WTC11 (cell line): ENCODE data around the gene BORCS6. TPM values are rescaled to one million over a fixed set of nuclear protein-coding genes. Genes with fewer than 3 reads are reported as not detected.
A peak's percentile ranks its signal among the peaks of the same experiment; 100 is the strongest.

ENCODE experiments used
- ATAC-seq: fragments of 200-7000 bp; cut with Tn5 transposase; 2 replicates; pipeline ENCODE4 v1.10.0; 2021; ENCODE audit warnings: mild to moderate bottlenecking, moderate library complexity
- CTCF ChIA-PET: fragments of 300-600 bp; sonication (Branson Sonifier 250); formaldehyde crosslinking; loops from one replicate; lab custom pipeline; 2021; ENCODE audit warnings: antibody characterized with exemption; lab: Charles Lee
- POLR2A ChIA-PET: fragments of 350-600 bp; sonication (Branson Sonifier 250); formaldehyde crosslinking; loops from one replicate; lab custom pipeline; 2021; ENCODE audit warnings: antibody characterized with exemption; lab: Charles Lee
- DNase-seq: peaks from one replicate; pipeline ENCODE4 v3.0.0; 2021; ENCODE audit warnings: low spot score
- H3K27ac Mint-ChIP-seq: 2 replicates; pipeline ENCODE4 v1.8.0; 2021; ENCODE audit warnings: mixed read lengths
- H3K27me3 Mint-ChIP-seq: 2 replicates; pipeline ENCODE4 v1.8.0; 2021; ENCODE audit warnings: low read depth, mild to moderate bottlenecking, moderate library complexity, mixed read lengths
- H3K36me3 Mint-ChIP-seq: 2 replicates; pipeline ENCODE4 v1.8.0; 2021; ENCODE audit warnings: mixed read lengths
- H3K4me1 Mint-ChIP-seq: 2 replicates; pipeline ENCODE4 v1.8.0; 2022; ENCODE audit warnings: mixed read lengths
- H3K4me3 Mint-ChIP-seq: 2 replicates; pipeline ENCODE4 v1.8.0; 2021; ENCODE audit warnings: mild to moderate bottlenecking, moderate library complexity, mixed read lengths
- H3K9me3 Mint-ChIP-seq: 2 replicates; pipeline ENCODE4 v1.8.0; 2021; ENCODE audit warnings: mixed read lengths
- ELF4 ChIP-seq: sonication (generic); formaldehyde crosslinking; IDR thresholded peaks from 2 replicates; pipeline ENCODE4 v1.8.1; 2022; ENCODE audit warnings: low read depth, mild to moderate bottlenecking, moderate library complexity, missing genetic modification reagents
- ERG ChIP-seq: fragments of 250-450 bp; sonication (Bioruptor Pico); IDR thresholded peaks from 2 replicates; pipeline ENCODE4 v1.8.0; 2021; ENCODE audit warnings: mild to moderate bottlenecking
- ESRRA ChIP-seq: sonication (generic); formaldehyde crosslinking; IDR thresholded peaks from 2 replicates; pipeline ENCODE4 v1.8.1; 2022; ENCODE audit warnings: mild to moderate bottlenecking, missing genetic modification reagents, borderline replicate concordance
- JUN ChIP-seq: sonication (generic); formaldehyde crosslinking; IDR thresholded peaks from 2 replicates; pipeline ENCODE4 v1.8.0; 2023; ENCODE audit warnings: mild to moderate bottlenecking, missing genetic modification reagents
- KAT7 ChIP-seq: sonication (generic); formaldehyde crosslinking; IDR thresholded peaks from 2 replicates; pipeline ENCODE4 v1.8.1; 2023; ENCODE audit warnings: missing genetic modification reagents, mild to moderate bottlenecking, borderline replicate concordance
- NFE2L1 ChIP-seq: sonication (generic); formaldehyde crosslinking; IDR thresholded peaks from 2 replicates; pipeline ENCODE4 v1.8.1; 2023; ENCODE audit warnings: missing genetic modification reagents
- OVOL2 ChIP-seq: fragments of 250-450 bp; sonication (Bioruptor Pico); IDR thresholded peaks from 2 replicates; pipeline ENCODE4 v1.9.0; 2021; ENCODE audit warnings: mild to moderate bottlenecking, borderline replicate concordance
- RELA ChIP-seq: sonication (generic); formaldehyde crosslinking; IDR thresholded peaks from 2 replicates; pipeline ENCODE4 v1.8.1; 2022; ENCODE audit warnings: missing genetic modification reagents, mild to moderate bottlenecking, borderline replicate concordance
- TP53 ChIP-seq: sonication (generic); formaldehyde crosslinking; IDR thresholded peaks from 2 replicates; pipeline ENCODE4 v1.8.1; 2023; ENCODE audit warnings: mild to moderate bottlenecking, missing genetic modification reagents
- USF1 ChIP-seq: sonication (generic); formaldehyde crosslinking; IDR thresholded peaks from 2 replicates; pipeline ENCODE4 v1.8.0; 2022; ENCODE audit warnings: mild to moderate bottlenecking, missing genetic modification reagents
- ZNF121 ChIP-seq: sonication (generic); formaldehyde crosslinking; IDR thresholded peaks from 2 replicates; pipeline ENCODE4 v1.8.0; 2023; ENCODE audit warnings: missing genetic modification reagents
- ZNF512 ChIP-seq: sonication (generic); formaldehyde crosslinking; IDR thresholded peaks from 2 replicates; pipeline ENCODE4 v1.8.1; 2022; ENCODE audit warnings: missing genetic modification reagents, borderline replicate concordance
- total RNA-seq: library from RNA; stranded (reverse); gene quantifications from 3 replicates; pipeline ENCODE4 v1.2.3, GENCODE V29; 2021
- TF ChIP-seq, protein P1 (sequence below): sonication (generic); formaldehyde crosslinking; IDR thresholded peaks from 2 replicates; pipeline ENCODE4 v1.8.1; 2022; ENCODE audit warnings: mild to moderate bottlenecking, moderate library complexity, missing genetic modification reagents
- TF ChIP-seq, protein P2 (sequence below): sonication (generic); formaldehyde crosslinking; IDR thresholded peaks from 2 replicates; pipeline ENCODE4 v1.8.0; 2023; ENCODE audit warnings: missing genetic modification reagents, mild to moderate bottlenecking, borderline replicate concordance
- TF ChIP-seq, protein P3 (sequence below): sonication (generic); formaldehyde crosslinking; IDR thresholded peaks from 2 replicates; pipeline ENCODE4 v1.8.1; 2023; ENCODE audit warnings: mild to moderate bottlenecking, missing genetic modification reagents, borderline replicate concordance
- TF ChIP-seq, protein P4 (sequence below): fragments of 200-600 bp; IDR thresholded peaks from 2 replicates; pipeline ENCODE4 v1.8.0; 2022; ENCODE audit warnings: antibody characterized with exemption
- TF ChIP-seq, protein P5 (sequence below): sonication (generic); formaldehyde crosslinking; IDR thresholded peaks from 2 replicates; pipeline ENCODE4 v1.8.1; 2022; ENCODE audit warnings: low read depth, mild to moderate bottlenecking, moderate library complexity, missing genetic modification reagents, borderline replicate concordance

BORCS6 gene
- total RNA-seq, 1 experiment from 2014 or later: 5.6 TPM

GRCh38 chr17:8161289-8162232, 28.4 kb downstream of the BORCS6 start (continued):
- TF ChIP-seq, protein P1, sequence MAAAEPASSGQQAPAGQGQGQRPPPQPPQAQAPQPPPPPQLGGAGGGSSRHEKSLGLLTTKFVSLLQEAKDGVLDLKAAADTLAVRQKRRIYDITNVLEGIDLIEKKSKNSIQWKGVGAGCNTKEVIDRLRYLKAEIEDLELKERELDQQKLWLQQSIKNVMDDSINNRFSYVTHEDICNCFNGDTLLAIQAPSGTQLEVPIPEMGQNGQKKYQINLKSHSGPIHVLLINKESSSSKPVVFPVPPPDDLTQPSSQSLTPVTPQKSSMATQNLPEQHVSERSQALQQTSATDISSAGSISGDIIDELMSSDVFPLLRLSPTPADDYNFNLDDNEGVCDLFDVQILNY (CRISPR knock-in tag): no peak
- TF ChIP-seq, protein P2, sequence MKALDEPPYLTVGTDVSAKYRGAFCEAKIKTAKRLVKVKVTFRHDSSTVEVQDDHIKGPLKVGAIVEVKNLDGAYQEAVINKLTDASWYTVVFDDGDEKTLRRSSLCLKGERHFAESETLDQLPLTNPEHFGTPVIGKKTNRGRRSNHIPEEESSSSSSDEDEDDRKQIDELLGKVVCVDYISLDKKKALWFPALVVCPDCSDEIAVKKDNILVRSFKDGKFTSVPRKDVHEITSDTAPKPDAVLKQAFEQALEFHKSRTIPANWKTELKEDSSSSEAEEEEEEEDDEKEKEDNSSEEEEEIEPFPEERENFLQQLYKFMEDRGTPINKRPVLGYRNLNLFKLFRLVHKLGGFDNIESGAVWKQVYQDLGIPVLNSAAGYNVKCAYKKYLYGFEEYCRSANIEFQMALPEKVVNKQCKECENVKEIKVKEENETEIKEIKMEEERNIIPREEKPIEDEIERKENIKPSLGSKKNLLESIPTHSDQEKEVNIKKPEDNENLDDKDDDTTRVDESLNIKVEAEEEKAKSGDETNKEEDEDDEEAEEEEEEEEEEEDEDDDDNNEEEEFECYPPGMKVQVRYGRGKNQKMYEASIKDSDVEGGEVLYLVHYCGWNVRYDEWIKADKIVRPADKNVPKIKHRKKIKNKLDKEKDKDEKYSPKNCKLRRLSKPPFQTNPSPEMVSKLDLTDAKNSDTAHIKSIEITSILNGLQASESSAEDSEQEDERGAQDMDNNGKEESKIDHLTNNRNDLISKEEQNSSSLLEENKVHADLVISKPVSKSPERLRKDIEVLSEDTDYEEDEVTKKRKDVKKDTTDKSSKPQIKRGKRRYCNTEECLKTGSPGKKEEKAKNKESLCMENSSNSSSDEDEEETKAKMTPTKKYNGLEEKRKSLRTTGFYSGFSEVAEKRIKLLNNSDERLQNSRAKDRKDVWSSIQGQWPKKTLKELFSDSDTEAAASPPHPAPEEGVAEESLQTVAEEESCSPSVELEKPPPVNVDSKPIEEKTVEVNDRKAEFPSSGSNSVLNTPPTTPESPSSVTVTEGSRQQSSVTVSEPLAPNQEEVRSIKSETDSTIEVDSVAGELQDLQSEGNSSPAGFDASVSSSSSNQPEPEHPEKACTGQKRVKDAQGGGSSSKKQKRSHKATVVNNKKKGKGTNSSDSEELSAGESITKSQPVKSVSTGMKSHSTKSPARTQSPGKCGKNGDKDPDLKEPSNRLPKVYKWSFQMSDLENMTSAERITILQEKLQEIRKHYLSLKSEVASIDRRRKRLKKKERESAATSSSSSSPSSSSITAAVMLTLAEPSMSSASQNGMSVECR (CRISPR knock-in tag): no peak
- TF ChIP-seq, protein P3, sequence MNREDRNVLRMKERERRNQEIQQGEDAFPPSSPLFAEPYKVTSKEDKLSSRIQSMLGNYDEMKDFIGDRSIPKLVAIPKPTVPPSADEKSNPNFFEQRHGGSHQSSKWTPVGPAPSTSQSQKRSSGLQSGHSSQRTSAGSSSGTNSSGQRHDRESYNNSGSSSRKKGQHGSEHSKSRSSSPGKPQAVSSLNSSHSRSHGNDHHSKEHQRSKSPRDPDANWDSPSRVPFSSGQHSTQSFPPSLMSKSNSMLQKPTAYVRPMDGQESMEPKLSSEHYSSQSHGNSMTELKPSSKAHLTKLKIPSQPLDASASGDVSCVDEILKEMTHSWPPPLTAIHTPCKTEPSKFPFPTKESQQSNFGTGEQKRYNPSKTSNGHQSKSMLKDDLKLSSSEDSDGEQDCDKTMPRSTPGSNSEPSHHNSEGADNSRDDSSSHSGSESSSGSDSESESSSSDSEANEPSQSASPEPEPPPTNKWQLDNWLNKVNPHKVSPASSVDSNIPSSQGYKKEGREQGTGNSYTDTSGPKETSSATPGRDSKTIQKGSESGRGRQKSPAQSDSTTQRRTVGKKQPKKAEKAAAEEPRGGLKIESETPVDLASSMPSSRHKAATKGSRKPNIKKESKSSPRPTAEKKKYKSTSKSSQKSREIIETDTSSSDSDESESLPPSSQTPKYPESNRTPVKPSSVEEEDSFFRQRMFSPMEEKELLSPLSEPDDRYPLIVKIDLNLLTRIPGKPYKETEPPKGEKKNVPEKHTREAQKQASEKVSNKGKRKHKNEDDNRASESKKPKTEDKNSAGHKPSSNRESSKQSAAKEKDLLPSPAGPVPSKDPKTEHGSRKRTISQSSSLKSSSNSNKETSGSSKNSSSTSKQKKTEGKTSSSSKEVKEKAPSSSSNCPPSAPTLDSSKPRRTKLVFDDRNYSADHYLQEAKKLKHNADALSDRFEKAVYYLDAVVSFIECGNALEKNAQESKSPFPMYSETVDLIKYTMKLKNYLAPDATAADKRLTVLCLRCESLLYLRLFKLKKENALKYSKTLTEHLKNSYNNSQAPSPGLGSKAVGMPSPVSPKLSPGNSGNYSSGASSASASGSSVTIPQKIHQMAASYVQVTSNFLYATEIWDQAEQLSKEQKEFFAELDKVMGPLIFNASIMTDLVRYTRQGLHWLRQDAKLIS (CRISPR knock-in tag): no peak
- TF ChIP-seq ERG (no peak), NFE2L1 (no peak), OVOL2 (no peak), ZNF512 (CRISPR knock-in tag) (no peak), KAT7 (no peak), ZNF121 (CRISPR knock-in tag) (no peak)

- POLR2A ChIA-PET: interaction anchor here (0.7 kb wide), 1 partner anchor 100 kb away, joined by 6 read pairs; no protein-coding TSS in a partner anchor
- TF ChIP-seq, protein P4, sequence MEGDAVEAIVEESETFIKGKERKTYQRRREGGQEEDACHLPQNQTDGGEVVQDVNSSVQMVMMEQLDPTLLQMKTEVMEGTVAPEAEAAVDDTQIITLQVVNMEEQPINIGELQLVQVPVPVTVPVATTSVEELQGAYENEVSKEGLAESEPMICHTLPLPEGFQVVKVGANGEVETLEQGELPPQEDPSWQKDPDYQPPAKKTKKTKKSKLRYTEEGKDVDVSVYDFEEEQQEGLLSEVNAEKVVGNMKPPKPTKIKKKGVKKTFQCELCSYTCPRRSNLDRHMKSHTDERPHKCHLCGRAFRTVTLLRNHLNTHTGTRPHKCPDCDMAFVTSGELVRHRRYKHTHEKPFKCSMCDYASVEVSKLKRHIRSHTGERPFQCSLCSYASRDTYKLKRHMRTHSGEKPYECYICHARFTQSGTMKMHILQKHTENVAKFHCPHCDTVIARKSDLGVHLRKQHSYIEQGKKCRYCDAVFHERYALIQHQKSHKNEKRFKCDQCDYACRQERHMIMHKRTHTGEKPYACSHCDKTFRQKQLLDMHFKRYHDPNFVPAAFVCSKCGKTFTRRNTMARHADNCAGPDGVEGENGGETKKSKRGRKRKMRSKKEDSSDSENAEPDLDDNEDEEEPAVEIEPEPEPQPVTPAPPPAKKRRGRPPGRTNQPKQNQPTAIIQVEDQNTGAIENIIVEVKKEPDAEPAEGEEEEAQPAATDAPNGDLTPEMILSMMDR: no peak
- TF ChIP-seq USF1 (CRISPR knock-in tag): no peak
- TF ChIP-seq ELF4 (CRISPR knock-in tag): no peak
- TF ChIP-seq ESRRA (CRISPR knock-in tag): no peak
- no peak for TF ChIP-seq RELA (CRISPR knock-in tag)
- no peak for TF ChIP-seq TP53 (CRISPR knock-in tag)
- no peak for TF ChIP-seq JUN (CRISPR knock-in tag)
- TF ChIP-seq, protein P5, sequence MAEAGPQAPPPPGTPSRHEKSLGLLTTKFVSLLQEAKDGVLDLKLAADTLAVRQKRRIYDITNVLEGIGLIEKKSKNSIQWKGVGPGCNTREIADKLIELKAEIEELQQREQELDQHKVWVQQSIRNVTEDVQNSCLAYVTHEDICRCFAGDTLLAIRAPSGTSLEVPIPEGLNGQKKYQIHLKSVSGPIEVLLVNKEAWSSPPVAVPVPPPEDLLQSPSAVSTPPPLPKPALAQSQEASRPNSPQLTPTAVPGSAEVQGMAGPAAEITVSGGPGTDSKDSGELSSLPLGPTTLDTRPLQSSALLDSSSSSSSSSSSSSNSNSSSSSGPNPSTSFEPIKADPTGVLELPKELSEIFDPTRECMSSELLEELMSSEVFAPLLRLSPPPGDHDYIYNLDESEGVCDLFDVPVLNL (CRISPR knock-in tag): no peak
- Mint-ChIP-seq H3K4me3 (peak overlapping the region; percentile 73), H3K9me3 (no peaks in the 10 kb centered on the region), H3K4me1 (peaks cover 42% of the 10 kb centered on the region), H3K36me3 (peaks cover 8% of the 10 kb centered on the region), H3K27ac (peak overlapping the region; percentile 57), H3K27me3 (no peaks in the 10 kb centered on the region)
- ATAC-seq (no peak), DNase-seq (no peak)
- CTCF ChIA-PET: interaction anchor here (0.6 to 1.4 kb wide), 3 partner anchors 10 to 81 kb away, joined by 3 to 5 read pairs (median 3); no protein-coding TSS in a partner anchor
Measured at GRCh38 chr17:8160741-8161221, 29.2 kb downstream of the BORCS6 start.
